Astrocyte of the spinal cord (primary cell): ENCODE results near the gene IL3RA.
"Not testable (repeated sequence)": the region's sequence is repeated elsewhere in the genome, so short reads cannot be mapped to it uniquely, and the experiment has no call there.

ENCODE experiments used
- DNase-seq: peaks from one replicate; pipeline ENCODE4 v3.0.0; 2011; ENCODE audit warnings: low read depth, low spot score
- H3K4me3 ChIP-seq: 2 replicates; pipeline ENCODE4 v1.5.1; 2011; ENCODE audit warnings: low read depth, mild to moderate bottlenecking, low read length, moderate library complexity
- CTCF ChIP-seq: IDR thresholded peaks from 2 replicates; pipeline ENCODE4 v1.5.1; 2012; ENCODE audit warnings: low read depth, mild to moderate bottlenecking, low read length, inconsistent platforms
- in situ Hi-C: cut with HindIII; loops from 2 replicates; pipeline ENCODE4 v1.10.0; 2017; ENCODE audit warnings: low sequenced_read_pairs

Gene IL3RA

DNA sequence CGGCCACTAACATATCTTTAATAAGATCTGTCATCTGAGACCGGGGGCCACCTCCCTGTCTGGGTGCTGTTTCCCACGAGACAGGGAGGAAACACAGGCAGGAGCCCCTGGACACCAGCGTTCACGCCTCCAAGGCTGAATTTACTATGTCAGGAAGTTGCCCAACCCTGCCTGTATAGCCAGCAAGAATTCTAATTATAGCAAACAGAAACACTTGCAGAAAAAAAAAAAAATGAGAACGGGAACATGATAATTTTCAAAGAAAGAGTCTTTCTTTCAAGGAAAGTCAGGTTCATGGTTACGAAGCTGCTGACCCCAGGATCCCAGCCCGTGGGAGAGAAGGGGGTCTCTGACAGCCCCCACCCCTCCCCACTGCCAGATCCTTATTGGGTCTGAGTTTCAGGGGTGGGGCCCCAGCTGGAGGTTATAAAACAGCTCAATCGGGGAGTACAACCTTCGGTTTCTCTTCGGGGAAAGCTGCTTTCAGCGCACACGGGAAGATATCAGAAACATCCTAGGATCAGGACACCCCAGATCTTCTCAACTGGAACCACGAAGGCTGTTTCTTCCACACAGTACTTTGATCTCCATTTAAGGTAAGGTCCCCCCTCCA, at the start of gene IL3RA:
Gene IL3RA, plus strand, starts transcription at position 455 of the 613 bp plus-strand sequence. CDS start 4,981 bp downstream, outside the sequence.
- H3K4me3 ChIP-seq: no peak within 1 kb of the TSS
- in situ Hi-C loops: no loop called here
- DNase-seq: no peak
- TF ChIP-seq CTCF: no peak

GRCh38 chrX:1289535-1289934, 47.0 kb upstream of the IL3RA start:
- in situ Hi-C loops: no loop called here
- no peak for TF ChIP-seq CTCF
- H3K4me3 ChIP-seq: no peak overlapping the region
- no peak for DNase-seq

- no peak for DNase-seq
- no peak for TF ChIP-seq CTCF
- in situ Hi-C loops: no loop called here
- no peak overlapping the region for H3K4me3 ChIP-seq
These were observed 45.4 kb upstream of the IL3RA start for GRCh38 chrX:1291110-1291740.

- TF ChIP-seq CTCF: no peak
- H3K4me3 ChIP-seq: no peak overlapping the region
- in situ Hi-C loops: no loop called here
- no peak for DNase-seq
These were observed 43.9 kb upstream of the IL3RA start for GRCh38 chrX:1292575-1293290.

DNA sequence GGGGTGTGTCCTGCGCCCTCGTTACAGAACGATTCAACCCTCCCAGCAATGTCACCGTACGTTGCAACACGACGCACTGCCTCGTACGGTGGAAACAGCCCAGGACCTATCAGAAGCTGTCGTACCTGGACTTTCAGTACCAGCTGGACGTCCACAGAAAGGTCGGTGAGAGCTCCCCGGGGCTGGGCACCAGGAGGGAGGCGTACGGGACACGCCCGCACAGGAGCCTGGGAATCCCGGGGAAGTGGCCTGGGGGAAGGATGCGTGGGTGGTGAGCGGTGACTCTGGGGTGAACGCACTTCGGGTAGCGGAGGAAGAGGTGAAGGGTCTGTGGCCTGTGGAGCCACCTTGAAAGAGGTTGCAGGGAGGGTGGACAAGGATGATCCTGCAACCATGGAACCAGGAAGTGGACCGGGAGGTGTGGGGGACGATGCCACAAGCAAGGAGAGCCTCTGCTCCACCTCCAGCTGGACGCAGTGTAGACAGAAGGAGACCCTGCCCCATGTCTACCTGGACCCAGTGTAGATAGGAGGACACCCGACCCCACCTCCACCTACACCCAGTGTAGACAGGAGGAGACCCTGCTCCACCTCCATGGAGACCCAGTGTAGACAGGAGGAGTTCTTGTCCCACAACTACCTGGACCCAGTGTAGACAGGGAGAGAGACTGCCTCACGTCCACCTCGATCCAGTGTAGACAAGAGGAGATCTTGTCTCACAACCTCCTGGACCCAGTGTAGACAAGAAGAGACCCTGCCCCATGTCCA, 42.1 kb upstream of the IL3RA start:
- H3K4me3 ChIP-seq: no peak overlapping the region
- in situ Hi-C loops: no loop called here
- DNase-seq: no peak
- no peak for TF ChIP-seq CTCF

- in situ Hi-C loops: no loop called here
- no peak for DNase-seq
- no peak overlapping the region for H3K4me3 ChIP-seq
- TF ChIP-seq CTCF: no peak
These were observed 41.0 kb upstream of the IL3RA start for GRCh38 chrX:1295550-1295949.

GRCh38 chrX:1297591-1297990, 39.0 kb upstream of the IL3RA start:
- H3K4me3 ChIP-seq, DNase-seq, in situ Hi-C loops: not testable (repeated sequence)
